GM04503 (cell line): ENCODE data around the gene SLC45A2.

Experiments
- DNase-seq: peaks from one replicate; pipeline ENCODE4 v3.0.0-alpha.2; 2012; ENCODE audit warnings: low read depth

SLC45A2 gene

DNA sequence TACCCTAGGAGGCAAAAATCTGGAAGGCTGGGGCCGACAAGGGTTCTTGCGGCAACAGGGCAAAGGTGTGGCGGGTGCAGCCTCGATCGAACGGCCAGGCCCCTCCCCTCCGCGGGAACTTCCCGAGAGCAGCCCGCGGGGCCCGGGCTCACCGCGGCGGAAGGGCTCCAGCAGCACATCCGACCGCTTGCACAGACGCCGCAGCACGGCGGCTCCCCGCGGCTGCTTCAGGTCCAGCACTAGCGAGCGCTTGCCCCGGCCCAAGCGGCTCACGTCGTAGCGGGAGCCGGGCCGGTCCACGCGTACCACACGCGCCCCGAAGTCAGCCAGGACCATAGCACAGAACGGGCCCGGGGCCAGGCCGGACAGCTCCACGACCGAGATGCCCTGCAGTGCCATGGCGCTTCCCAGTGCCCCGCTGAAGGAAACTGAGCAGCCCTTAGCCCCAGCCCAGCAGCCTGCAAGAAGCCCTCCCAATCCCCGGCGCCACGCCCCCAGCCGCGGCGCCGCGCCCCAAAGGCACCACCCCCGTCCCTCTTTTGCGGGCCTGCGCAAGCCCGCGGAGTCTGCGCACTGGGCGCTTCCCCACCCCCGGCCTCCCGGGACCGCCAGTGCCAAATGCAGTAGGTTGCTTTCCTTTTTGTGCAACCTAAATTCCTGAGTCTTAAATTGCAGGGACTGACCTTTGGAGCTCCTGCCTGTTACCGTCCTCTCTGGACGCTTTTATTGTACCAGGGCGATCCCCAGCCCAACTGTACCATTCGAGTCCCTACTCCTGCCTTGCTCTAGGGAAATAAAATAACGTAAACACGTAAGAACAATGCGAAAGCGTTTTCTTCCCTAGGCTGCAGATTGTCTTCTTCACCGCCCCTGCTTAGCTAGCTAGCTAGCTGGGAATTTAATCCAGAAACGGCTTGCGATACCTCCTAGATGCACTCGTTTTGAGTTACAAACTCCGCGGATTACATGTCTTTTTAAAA lies 23.4 kb upstream of the SLC45A2 start, which contains the start of gene AMACR:
TSS of gene AMACR (minus strand) at position 430 of the 980 bp plus-strand sequence. CDS start at position 399, 31 bp downstream.
- peak; percentile 74 for DNase-seq

DNA sequence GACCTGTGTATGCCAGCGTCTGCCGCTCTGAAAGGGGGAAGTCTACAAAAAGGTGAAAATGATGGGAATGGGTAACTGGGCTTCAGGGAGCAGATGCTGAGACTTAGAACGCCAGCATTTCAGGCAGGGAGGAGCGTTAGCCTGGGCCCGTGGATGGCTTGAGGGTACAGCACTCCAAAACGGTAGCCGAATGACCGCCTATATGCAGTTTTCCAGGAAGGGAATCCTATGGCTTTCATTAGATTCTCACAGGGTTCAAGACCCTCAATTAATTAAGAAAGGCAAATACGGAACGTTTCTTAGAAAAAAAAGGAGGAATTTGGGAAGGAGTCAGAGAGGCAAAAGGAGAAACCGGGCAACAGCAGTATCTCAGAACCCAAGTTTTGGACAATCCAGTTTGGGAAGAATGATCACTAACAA lies 22.7 kb upstream of the SLC45A2 start:
- no peak for DNase-seq

GRCh38 chr5:34005681-34006080 lies 21.2 kb upstream of the SLC45A2 start:
- no peak for DNase-seq

GRCh38 chr5:34005211-34005610 lies 20.7 kb upstream of the SLC45A2 start:
- DNase-seq: no peak

- no peak for DNase-seq
These were observed 19.4 kb upstream of the SLC45A2 start for GRCh38 chr5:34003941-34004340.

DNA sequence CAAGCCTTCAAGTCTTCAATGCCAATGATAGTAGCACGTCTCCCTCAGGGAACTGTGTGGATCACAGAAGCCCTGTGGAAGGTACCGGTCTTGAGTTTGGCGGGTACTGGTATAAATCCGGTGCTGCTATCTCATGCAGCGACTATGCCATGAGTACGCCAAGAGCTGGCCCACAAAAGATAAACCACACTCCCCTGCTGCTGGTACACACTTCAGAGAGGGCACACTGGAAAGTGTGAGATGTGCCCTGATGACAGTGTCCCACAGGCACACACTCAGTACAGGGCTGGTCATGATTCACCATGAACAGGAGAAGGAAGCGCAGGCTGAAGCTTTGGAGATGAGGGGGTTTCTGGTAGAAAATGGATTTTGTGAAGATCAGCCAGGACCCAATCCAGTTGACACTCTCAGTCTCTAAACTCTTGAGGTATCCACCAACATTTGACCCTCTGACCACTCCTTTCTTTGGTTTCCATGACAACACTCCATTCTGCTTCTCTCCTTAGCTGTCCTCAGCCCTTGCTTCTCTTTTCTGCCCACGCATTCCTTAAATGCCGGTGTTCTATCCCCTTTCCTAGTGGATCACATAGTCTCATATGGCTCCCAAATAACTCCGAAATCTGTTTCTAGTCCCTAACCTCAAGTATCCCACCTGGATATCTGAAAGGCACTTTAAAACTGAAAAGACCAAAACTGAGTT lies 18.3 kb upstream of the SLC45A2 start:
- no peak for DNase-seq

GRCh38 chr5:34001241-34001841 lies 16.8 kb upstream of the SLC45A2 start:
- DNase-seq: no peak

GRCh38 chr5:33999978-34000377 lies 15.5 kb upstream of the SLC45A2 start:
- no peak for DNase-seq

GRCh38 chr5:33997331-33997983 lies 13.0 kb upstream of the SLC45A2 start:
- peak; percentile 76 for DNase-seq

GRCh38 chr5:33995865-33996264 lies 11.4 kb upstream of the SLC45A2 start:
- DNase-seq: no peak

- peak; percentile 36 for DNase-seq
These were observed 10.4 kb upstream of the SLC45A2 start for GRCh38 chr5:33994845-33995244.

DNA sequence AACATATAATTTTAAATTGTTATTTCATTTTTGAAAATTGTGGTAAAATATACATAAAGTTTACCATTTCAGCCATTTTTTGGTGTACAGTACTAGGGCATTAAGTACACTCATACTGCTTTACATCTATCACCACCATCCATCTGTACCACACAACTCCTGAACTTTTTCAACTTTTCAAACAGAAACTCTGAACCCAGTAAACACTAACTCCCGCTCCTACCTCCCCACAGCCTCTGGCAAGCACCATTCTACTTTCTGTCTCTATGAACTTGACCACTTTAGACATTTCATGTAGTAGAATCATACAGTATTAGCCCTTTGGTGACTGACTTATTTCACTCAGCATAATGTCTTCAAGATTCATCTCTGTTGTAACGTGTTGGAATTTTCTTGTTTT lies 8.4 kb upstream of the SLC45A2 start:
- DNase-seq: no peak

- DNase-seq: no peak
These were observed 954 bp upstream of the SLC45A2 start for GRCh38 chr5:33985447-33985846.

DNA sequence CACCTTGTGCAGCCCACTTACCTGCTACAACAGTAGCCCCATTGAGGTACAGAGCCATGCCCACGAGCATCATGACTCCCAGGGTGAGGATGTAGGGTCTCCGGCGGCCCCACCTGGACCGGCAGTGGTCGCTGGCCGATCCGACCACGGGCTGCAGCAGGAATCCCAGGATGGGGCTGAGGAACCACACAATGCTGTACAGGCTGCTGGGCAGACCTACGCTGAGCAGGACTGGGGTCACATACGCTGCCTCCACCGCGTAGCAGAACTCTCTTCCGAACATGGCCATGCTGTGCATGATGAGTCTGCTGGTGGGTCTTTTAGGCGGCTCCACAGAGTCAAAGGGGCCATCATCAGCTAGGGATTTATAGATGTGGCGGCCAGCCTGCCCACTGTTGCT lies 315 bp downstream of the SLC45A2 start:
- DNase-seq: no peak

DNA sequence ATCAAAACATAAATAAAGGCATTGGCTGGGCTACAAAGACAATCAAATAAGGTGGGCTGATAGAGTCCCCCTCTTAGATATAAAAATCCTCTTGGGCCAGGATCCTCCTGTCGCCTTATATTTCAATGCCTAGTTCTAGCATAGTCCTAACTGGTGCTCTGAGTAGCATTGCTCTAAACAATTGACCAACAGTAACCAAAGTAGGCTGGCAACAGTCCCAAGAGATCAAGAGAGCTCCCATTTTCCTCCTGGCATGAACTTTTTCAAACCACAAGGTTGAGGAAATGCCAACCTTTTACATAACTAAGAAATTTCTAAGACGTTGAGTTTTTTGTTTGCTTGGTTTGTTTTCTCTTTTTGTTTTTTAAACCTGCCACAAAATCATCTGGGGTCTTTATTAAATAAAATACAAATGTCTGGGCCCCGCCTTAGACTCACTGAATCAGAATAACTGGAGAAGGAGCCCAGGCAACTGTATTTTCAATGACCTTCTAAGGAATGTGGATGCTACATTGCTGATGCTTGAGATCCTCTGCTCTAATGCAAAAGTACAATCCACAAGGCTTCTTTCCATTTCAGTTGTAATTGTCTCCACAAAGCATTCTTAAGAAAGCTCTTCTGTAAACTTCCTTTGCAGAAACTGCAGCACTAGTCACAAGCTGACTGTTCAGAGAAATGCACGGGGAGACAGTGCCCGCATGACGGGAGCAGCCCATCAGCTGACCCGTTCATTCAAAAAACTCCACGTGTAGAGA lies 2.9 kb downstream of the SLC45A2 start:
- peak; percentile 45 for DNase-seq

- no peak for DNase-seq
These were observed 4.5 kb downstream of the SLC45A2 start for GRCh38 chr5:33980030-33980429.

DNA sequence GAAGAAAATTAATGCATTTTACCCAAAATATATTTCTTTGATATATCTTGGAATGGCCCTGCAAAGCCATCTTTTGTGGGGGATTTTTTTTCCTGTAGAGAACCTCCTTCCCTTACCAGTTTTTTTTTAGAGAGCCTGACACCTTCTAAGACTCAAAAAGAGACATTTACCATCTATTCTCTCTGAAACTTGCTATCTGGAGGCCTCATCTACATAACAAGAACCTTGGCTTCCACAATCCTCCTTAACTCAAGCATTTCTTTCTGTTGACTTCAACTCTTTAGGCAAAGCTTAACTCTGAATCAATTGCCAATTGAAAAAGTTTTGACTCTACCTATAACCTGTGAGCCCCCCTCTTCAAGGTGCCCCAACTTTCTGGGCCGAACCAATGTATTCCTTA lies 6.2 kb downstream of the SLC45A2 start:
- DNase-seq: no peak

DNA sequence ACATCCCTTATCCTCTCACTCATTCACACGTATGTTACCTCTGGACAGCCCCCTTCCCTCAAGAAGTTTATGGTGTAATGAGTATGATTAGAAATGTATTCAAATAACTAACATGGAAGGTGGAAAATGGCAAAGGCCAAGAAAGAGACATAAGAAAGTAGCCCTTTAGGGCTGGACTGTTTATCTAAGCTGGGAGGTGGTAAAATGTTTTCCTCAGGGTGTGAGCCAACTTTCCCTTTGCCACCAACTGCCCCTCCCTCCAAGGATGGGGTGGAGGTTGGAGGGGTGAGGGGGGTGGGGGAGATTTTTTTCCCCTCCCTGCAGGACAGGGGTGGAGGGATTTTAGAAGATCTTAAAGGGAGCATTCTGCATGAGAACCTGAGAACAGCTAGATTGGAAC lies 8.2 kb downstream of the SLC45A2 start:
- DNase-seq: no peak

DNA sequence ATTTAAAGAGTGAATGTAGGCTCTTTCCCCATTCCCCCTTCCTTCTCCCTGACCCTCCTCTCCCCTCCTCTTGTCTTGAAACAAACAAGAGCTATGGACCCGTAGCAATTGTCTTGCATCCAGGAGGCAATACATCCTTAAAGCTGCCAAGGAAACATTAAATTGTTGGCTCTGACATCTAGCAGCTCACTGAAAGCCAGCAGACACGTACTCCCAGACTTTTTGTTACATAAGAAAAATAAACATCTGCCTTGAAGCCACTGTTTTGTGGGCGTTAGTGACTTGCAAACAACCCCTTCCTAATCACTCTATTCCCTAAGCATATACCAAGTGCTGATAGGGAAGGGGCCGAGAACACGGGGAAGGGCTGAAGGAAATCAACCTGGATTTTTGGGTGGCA lies 8.6 kb downstream of the SLC45A2 start:
- DNase-seq: no peak

DNA sequence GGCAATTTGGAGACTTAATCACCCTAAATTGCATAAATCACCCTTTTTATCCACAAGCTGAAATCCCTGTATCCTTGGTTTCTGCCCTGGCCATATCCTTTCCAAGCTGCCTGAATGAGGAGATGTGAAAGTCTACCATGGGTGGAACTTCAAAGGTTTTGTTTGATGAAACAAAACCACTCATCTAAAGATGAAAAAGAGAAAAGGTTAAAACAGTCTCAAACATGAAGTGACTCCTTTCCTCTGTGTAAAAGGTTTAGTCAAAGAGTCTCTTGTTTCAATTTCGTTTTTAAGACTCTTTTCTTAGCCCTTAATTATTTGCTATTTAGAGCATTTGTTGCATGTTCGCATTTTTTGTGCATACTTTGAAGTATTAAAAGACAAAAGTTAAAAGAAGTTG lies 11.2 kb downstream of the SLC45A2 start:
- no peak for DNase-seq
